Measurements from ENCODE around the gene RAP1GAP. TPM values are rescaled to one million over a fixed set of nuclear protein-coding genes. Genes with fewer than 3 reads are reported as not detected.

RAP1GAP gene
- polyA plus RNA-seq, 3 donors, result 0.04 TPM; not detected in 2

DNA sequence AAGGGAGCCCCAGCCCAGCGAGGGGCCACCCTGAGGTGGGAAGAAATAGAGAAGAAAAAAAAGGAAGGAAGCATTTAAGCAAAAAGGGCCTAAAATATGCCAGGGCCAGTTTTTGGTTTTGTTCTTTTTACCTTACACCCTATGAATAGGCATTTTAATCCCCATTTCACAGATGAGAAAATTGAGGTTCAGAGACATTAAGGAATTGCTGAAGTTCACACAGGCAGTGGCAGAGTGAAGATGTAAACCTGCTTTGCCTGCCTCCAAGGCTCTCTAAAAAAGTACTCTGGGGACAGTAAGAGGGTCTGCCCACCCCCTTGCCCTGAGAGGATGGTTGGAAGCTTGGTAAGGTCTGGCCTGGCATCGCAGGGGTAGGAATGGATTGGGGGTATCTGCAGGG is 19.8 kb downstream of the RAP1GAP start:
- no CpG with 5 or more reads among the region's 2 CpGs for WGBS (ENCODE audit: insufficient coverage)
- Mint-ChIP-seq H3K36me3 (peaks cover 0 to 2% of the 10 kb centered on the region in 2 donors), H3K4me1 (peaks cover 6% of the 10 kb centered on the region), H3K27me3 (ENCODE audit: low read depth in 3 of 3) (peaks cover 44 to 51% (median 51%) of the 10 kb centered on the region in 3 donors), H3K4me3 (no peak overlapping the region), H3K27ac (no peak overlapping the region), H3K9me3 (peaks cover 0 to 12% (median 4%) of the 10 kb centered on the region in 7 donors)
- Histone ChIP-seq H3K4me2 (replicated peaks; ENCODE audit: extremely low read depth, low read length, poor library complexity, severe bottlenecking) (no peak overlapping the region), H2AFZ (ENCODE audit: insufficient read depth, low read depth, low read length, poor library complexity, severe bottlenecking) (no peak overlapping the region), H3K9me3 (replicated peaks in 1 of 2; ENCODE audit: control insufficient read depth in 1 of 2, insufficient read depth in 1 of 2, low read length in 2 of 2) (peaks cover 0 to 11% of the 10 kb centered on the region in 2 donors), H3K9ac (ENCODE audit: insufficient read depth, low read length, poor library complexity, severe bottlenecking) (no peak overlapping the region), H3K4me1 (ENCODE audit: control insufficient read depth in 1 of 2, insufficient read depth in 2 of 2, low read length in 2 of 2) (no peaks in the 10 kb centered on the region), H4K20me1 (ENCODE audit: insufficient read depth, low read length) (no peaks in the 10 kb centered on the region), H3K27me3 (ENCODE audit: control insufficient read depth in 2 of 2, insufficient read depth in 2 of 2, low read length in 2 of 2) (peaks cover 17 to 44% of the 10 kb centered on the region in 2 donors), H3K36me3 (replicated peaks in 1 of 2; ENCODE audit: control insufficient read depth in 1 of 2, insufficient read depth in 2 of 2, low read length in 2 of 2) (no peaks in the 10 kb centered on the region), H3K79me2 (ENCODE audit: insufficient read depth, low read length) (no peaks in the 10 kb centered on the region), H3K27ac (ENCODE audit: low read depth in 1 of 2, low read length in 2 of 2) (no peak overlapping the region), H3K4me3 (replicated peaks in 1 of 3; ENCODE audit: low read depth in 2 of 3, low read length in 3 of 3) (no peak overlapping the region)
- TF ChIP-seq, protein P1, sequence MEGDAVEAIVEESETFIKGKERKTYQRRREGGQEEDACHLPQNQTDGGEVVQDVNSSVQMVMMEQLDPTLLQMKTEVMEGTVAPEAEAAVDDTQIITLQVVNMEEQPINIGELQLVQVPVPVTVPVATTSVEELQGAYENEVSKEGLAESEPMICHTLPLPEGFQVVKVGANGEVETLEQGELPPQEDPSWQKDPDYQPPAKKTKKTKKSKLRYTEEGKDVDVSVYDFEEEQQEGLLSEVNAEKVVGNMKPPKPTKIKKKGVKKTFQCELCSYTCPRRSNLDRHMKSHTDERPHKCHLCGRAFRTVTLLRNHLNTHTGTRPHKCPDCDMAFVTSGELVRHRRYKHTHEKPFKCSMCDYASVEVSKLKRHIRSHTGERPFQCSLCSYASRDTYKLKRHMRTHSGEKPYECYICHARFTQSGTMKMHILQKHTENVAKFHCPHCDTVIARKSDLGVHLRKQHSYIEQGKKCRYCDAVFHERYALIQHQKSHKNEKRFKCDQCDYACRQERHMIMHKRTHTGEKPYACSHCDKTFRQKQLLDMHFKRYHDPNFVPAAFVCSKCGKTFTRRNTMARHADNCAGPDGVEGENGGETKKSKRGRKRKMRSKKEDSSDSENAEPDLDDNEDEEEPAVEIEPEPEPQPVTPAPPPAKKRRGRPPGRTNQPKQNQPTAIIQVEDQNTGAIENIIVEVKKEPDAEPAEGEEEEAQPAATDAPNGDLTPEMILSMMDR (IDR thresholded peaks at IDR 0.05), result no peak
- DNase-seq, result no peak
- intact Hi-C loops (cut with micrococcal nuclease), result no loop called here

DNA sequence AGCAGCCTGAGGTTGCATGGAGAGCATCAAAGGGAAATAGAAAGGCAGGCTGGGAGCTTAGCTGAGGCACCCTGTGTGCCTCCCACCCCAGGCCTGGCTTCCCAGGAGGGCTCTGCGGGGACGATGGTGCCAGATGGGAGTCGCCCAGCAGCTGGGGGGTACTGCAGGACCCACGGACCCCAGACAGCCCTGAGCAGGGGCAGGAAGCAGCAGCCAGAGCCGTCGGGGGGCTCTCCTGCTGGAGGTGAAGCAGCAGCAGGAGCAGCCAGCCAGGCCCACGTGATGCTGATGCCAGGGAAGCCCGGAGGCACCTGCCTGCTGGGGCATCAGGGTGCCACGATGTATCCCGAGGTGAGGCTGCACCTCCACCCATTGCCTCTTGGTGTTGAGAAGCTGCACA is 20.4 kb downstream of the RAP1GAP start:
- Histone ChIP-seq H3K4me1 (ENCODE audit: control insufficient read depth in 1 of 2, insufficient read depth in 2 of 2, low read length in 2 of 2) (no peaks in the 10 kb centered on the region), H3K4me2 (replicated peaks; ENCODE audit: extremely low read depth, low read length, poor library complexity, severe bottlenecking) (no peak overlapping the region), H3K36me3 (replicated peaks in 1 of 2; ENCODE audit: control insufficient read depth in 1 of 2, insufficient read depth in 2 of 2, low read length in 2 of 2) (no peaks in the 10 kb centered on the region), H3K27ac (ENCODE audit: low read depth in 1 of 2, low read length in 2 of 2) (no peak overlapping the region), H3K9me3 (replicated peaks in 1 of 2; ENCODE audit: control insufficient read depth in 1 of 2, insufficient read depth in 1 of 2, low read length in 2 of 2) (peaks cover 0 to 11% of the 10 kb centered on the region in 2 donors), H3K9ac (ENCODE audit: insufficient read depth, low read length, poor library complexity, severe bottlenecking) (no peak overlapping the region), H4K20me1 (ENCODE audit: insufficient read depth, low read length) (no peaks in the 10 kb centered on the region), H3K4me3 (replicated peaks in 1 of 3; ENCODE audit: low read depth in 2 of 3, low read length in 3 of 3) (no peak overlapping the region), H3K79me2 (ENCODE audit: insufficient read depth, low read length) (no peaks in the 10 kb centered on the region), H3K27me3 (ENCODE audit: control insufficient read depth in 2 of 2, insufficient read depth in 2 of 2, low read length in 2 of 2) (peaks cover 17 to 43% of the 10 kb centered on the region in 2 donors), H2AFZ (ENCODE audit: insufficient read depth, low read depth, low read length, poor library complexity, severe bottlenecking) (no peak overlapping the region)
- Mint-ChIP-seq H3K27me3 (ENCODE audit: low read depth in 3 of 3) (peaks cover 42 to 52% (median 51%) of the 10 kb centered on the region in 3 donors), H3K27ac (no peak overlapping the region), H3K9me3 (peaks cover 0 to 12% (median 4%) of the 10 kb centered on the region in 7 donors), H3K4me3 (no peak overlapping the region), H3K36me3 (peaks cover 0 to 2% of the 10 kb centered on the region in 2 donors), H3K4me1 (peaks cover 6% of the 10 kb centered on the region)
- TF ChIP-seq, protein P1 (IDR thresholded peaks at IDR 0.05), result no peak
- intact Hi-C loops (cut with micrococcal nuclease), result no loop called here
- no peak for DNase-seq
- 43% methylated on average over 8 of the region's 10 CpGs for WGBS (ENCODE audit: insufficient coverage)
